Adrenal gland (tissue), 12 donors: ENCODE measurements around the gene ATG2B. TPM values are rescaled to one million over a fixed set of nuclear protein-coding genes. Genes with fewer than 3 reads are reported as not detected.

ENCODE experiments used
- DNase-seq, 7 donors: peaks; one replicate each; pipeline ENCODE4 v3.0.0-alpha.2; 2019 to 2020
- H3K27ac ChIP-seq, 5 donors: fragments of 200-600 bp; sonication (generic) in 4 of 5; 1 replicate in 3 of 5; 2 replicates in 2 of 5; pipeline versions ENCODE4 v1.5.1 to v1.8.0; 2016 to 2020; ENCODE audit warnings: mild to moderate bottlenecking in 1 of 5
- H3K27me3 ChIP-seq: fragments of 200-600 bp; 2 replicates; pipeline ENCODE4 v1.8.0; 2021
- H3K36me3 ChIP-seq, 2 donors: fragments of 200-600 bp; replicated peaks in 1 of 2; 1 replicate in 1 of 2; 2 replicates in 1 of 2; pipeline versions ENCODE4 v1.5.1 to v1.8.0; 2018 to 2022
- H3K4me1 ChIP-seq, 2 donors: fragments of 200-600 bp; replicated peaks in 1 of 2; 1 replicate in 1 of 2; 2 replicates in 1 of 2; pipeline versions ENCODE4 v1.5.1 to v1.8.0; 2018 to 2021
- H3K4me3 ChIP-seq, 4 donors: fragments of 200-600 bp; sonication (generic) in 3 of 4; one replicate each; pipeline ENCODE4 v1.5.1; 2016 to 2018
- H3K9me3 ChIP-seq, 3 donors: fragments of 200-600 bp; sonication (generic) in 1 of 3; replicated peaks in 1 of 3; 1 replicate in 2 of 3; 2 replicates in 1 of 3; pipeline versions ENCODE4 v1.5.1 to v1.8.0; 2016 to 2021
- CTCF ChIP-seq, 6 experiments: fragments of 450-650 bp in 4 of 6; fragments of 200-600 bp in 2 of 6; sonication (generic) in 1 of 6; IDR thresholded peaks; 1 replicate in 5 of 6; 2 replicates in 1 of 6; pipeline versions ENCODE4 v1.5.1 to v1.8.0; 2016 to 2021; ENCODE audit warnings: antibody characterized with exemption in 6 of 6, mild to moderate bottlenecking in 2 of 6, moderate library complexity in 1 of 6
- POLR2A ChIP-seq, 2 donors: fragments of 450-650 bp; IDR thresholded peaks; one replicate each; pipeline ENCODE4 v1.6.1; 2017; ENCODE audit warnings: antibody characterized with exemption in 2 of 2, mild to moderate bottlenecking in 2 of 2, moderate library complexity in 1 of 2
- WGBS, 4 donors: extraction: QIAGEN DNeasy Blood & Tissue Kit in 2 of 4; methylation state at CpG; one replicate each; pipeline versions ENCODE4 v1.1.5 to v1.1.7; 2013 to 2017; 5-methylcytosine and 5-hydroxymethylcytosine counted together
- intact Hi-C, 2 donors: fragments of 100-400 bp; cut with DNase I; formaldehyde crosslinking; loops; one replicate each; pipeline versions ENCODE4 v1.14.1 to v1.15.0; 2022 to 2023
- polyA plus RNA-seq, 3 donors: library from polyadenylated mRNA; stranded (reverse); fragments of 200-250 nt in 2 of 3; fragments of 350-450 nt in 1 of 3; fragmentation: Illumina TruSeq in 1 of 3; extraction: RNeasy Lipid Tissue Mini Kit (QIAGEN cat#74804) in 1 of 3; gene quantifications; one replicate each; pipeline ENCODE4 v1.2.3, GENCODE V29; 2013 to 2014
- total RNA-seq, 9 donors: library from RNA; depleted of rRNA in 4 of 9; stranded (reverse); fragments of >200 nt in 4 of 9; fragments of 120-200 nt in 1 of 9; fragmentation: NEBNext Ultra II Directional in 1 of 9; extraction: Animal tissue kit (Norgen Biotek cat#: 25700) in 1 of 9; gene quantifications; one replicate each; pipeline versions ENCODE4 v1.1.0 to v1.2.4, GENCODE V29; 2013 to 2023
- donor health status: healthy with polysubstance abuse.
- donor health status: Bipolar disorder and iron deficiency.
- donor health status: DM: yes; HTN: yes; CAD: no.
- donor health status: DM: no; HTN: no; CAD: no.
- donor health status: DM: no; HTN: no; CAD: no.
- donor health status: DM: yes; HTN: yes; CAD: no.

ATG2B gene
- total and polyA plus RNA-seq, 12 donors = 8.3 to 34.8 (median 18.5) TPM

- no peak for TF ChIP-seq POLR2A (IDR thresholded peaks at IDR 0.05)
- TF ChIP-seq CTCF (IDR thresholded peaks at IDR 0.05) = no peak
- Histone ChIP-seq H3K27ac (no peak overlapping the region), H3K4me1 (peaks cover 11 to 44% of the 10 kb centered on the region in 2 donors), H3K4me3 (no peak overlapping the region), H3K27me3 (no peaks in the 10 kb centered on the region), H3K36me3 (no peaks in the 10 kb centered on the region), H3K9me3 (no peaks in the 10 kb centered on the region)
- intact Hi-C loops = no loop called here
- no peak for DNase-seq
Measured at GRCh38 chr14:96359959-96360358, 3.2 kb downstream of the ATG2B start.

GRCh38 chr14:96357216-96357615 lies 5.9 kb downstream of the ATG2B start:
- Histone ChIP-seq H3K27me3 (no peaks in the 10 kb centered on the region), H3K36me3 (no peaks in the 10 kb centered on the region), H3K4me3 (no peak overlapping the region), H3K9me3 (no peaks in the 10 kb centered on the region), H3K27ac (no peak overlapping the region), H3K4me1 (peaks cover 11 to 34% of the 10 kb centered on the region in 2 donors)
- 86 to 96% (median 93%) methylated on average over 3 of the region's 3 CpGs for WGBS, 4 donors
- DNase-seq = no peak
- TF ChIP-seq CTCF (IDR thresholded peaks at IDR 0.05) = no peak
- no peak for TF ChIP-seq POLR2A (IDR thresholded peaks at IDR 0.05)
- intact Hi-C loops = no loop called here

- Histone ChIP-seq H3K27ac (no peak overlapping the region), H3K9me3 (no peaks in the 10 kb centered on the region), H3K4me3 (no peak overlapping the region), H3K4me1 (peaks cover 0 to 11% of the 10 kb centered on the region in 2 donors), H3K27me3 (no peaks in the 10 kb centered on the region), H3K36me3 (no peaks in the 10 kb centered on the region)
- no peak for DNase-seq
- intact Hi-C loops = no loop called here
- no peak for TF ChIP-seq POLR2A (IDR thresholded peaks at IDR 0.05)
- 93 to 95% (median 95%) methylated on average over 4 of the region's 4 CpGs for WGBS, 4 donors
Measured at GRCh38 chr14:96354246-96354645, 8.9 kb downstream of the ATG2B start.

- H3K9me3 ChIP-seq = no peaks in the 10 kb centered on the region
- intact Hi-C loops = no loop called here
- DNase-seq = no peak
- no peak overlapping the region for H3K27ac ChIP-seq
- H3K36me3 ChIP-seq = no peaks in the 10 kb centered on the region
- WGBS, 4 donors = 51 to 76% (median 73%) methylated on average over 2 of the region's 2 CpGs
- H3K4me1 ChIP-seq = peaks cover 0 to 9% of the 10 kb centered on the region in 2 donors
- no peaks in the 10 kb centered on the region for H3K27me3 ChIP-seq
- no peak overlapping the region for H3K4me3 ChIP-seq
- no peak for TF ChIP-seq CTCF (IDR thresholded peaks at IDR 0.05)
- no peak for TF ChIP-seq POLR2A (IDR thresholded peaks at IDR 0.05)
Measured at GRCh38 chr14:96352708-96353107, 10.4 kb downstream of the ATG2B start.

- TF ChIP-seq POLR2A (IDR thresholded peaks at IDR 0.05) (no peak), CTCF (IDR thresholded peaks at IDR 0.05) (no peak)
- DNase-seq = no peak
- Histone ChIP-seq H3K4me3 (no peak overlapping the region), H3K36me3 (no peaks in the 10 kb centered on the region), H3K9me3 (no peaks in the 10 kb centered on the region), H3K27me3 (no peaks in the 10 kb centered on the region), H3K27ac (no peak overlapping the region), H3K4me1 (peaks cover 0 to 9% of the 10 kb centered on the region in 2 donors)
- WGBS, 4 donors = 92 to 95% (median 94%) methylated on average over 3 of the region's 3 CpGs
- intact Hi-C loops = no loop called here
Measured at GRCh38 chr14:96351986-96352385, 11.2 kb downstream of the ATG2B start.
